Measurements from ENCODE around the gene TGIF1. TPM values are rescaled to one million over a fixed set of nuclear protein-coding genes. Genes with fewer than 3 reads are reported as not detected.

The TGIF1 gene
- polyA plus RNA-seq, 3 donors: 32.2 to 109 (median 39.8) TPM

DNA sequence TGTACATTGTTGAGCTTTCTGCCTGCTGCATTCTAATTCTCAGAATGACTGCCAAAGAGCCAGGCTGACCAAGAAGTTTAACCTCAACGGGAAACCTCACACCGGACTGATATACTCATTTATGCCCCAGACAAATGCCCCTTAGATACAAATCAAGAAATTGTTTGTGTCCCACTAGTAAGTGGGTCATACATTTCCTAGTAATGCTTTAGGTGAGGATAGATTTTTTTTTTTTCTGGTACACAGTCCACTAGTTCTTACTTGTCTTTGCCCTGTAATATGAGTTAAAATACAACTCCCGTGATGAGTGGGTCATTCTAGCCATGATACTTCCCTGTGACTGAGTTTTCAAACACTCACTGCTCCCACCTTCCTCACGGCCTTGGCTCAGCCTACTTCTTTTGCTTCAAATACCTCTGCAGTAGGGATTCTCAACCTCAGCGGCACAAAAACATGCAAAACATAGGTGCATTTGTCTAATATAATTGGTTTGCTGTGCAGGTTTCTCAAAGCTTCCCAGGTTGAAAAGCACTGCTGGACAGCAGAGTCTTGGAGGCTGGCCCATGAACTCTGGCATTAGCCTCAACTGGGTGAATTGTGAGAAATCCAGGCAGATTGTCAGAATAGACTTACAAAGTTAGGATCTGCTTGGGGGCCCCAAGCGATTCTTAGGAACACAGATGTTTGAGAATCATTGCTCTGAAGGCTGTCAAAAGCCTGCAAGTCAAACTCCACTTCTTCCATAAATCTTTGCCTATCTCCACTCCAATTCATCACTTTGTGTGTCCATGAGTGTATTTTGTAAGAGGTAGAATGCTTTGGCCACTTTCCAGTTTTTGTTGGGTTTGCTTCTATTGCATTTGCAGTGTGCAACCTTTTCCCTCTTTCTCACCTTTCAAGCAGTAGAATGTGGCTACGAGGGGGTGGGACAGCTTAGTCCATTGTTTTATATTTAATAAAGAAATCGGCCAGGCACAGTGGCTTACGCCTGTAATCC lies 35.5 kb downstream of the TGIF1 start:
- Histone ChIP-seq H3K4me1 (ENCODE audit: control insufficient read depth in 1 of 2, insufficient read depth in 2 of 2, low read length in 2 of 2) (peaks cover 0 to 4% of the 10 kb centered on the region in 2 donors), H2AFZ (ENCODE audit: insufficient read depth, low read depth, low read length, poor library complexity, severe bottlenecking) (no peak overlapping the region), H3K4me2 (replicated peaks; ENCODE audit: extremely low read depth, low read length, poor library complexity, severe bottlenecking) (no peak overlapping the region), H3K79me2 (ENCODE audit: insufficient read depth, low read length) (no peaks in the 10 kb centered on the region), H3K9ac (ENCODE audit: insufficient read depth, low read length, poor library complexity, severe bottlenecking) (no peak overlapping the region), H3K36me3 (replicated peaks in 1 of 2; ENCODE audit: control insufficient read depth in 1 of 2, insufficient read depth in 2 of 2, low read length in 2 of 2) (no peaks in the 10 kb centered on the region), H3K27me3 (ENCODE audit: control insufficient read depth in 2 of 2, insufficient read depth in 2 of 2, low read length in 2 of 2) (no peaks in the 10 kb centered on the region), H3K27ac (ENCODE audit: low read depth in 1 of 2, low read length in 2 of 2) (no peak overlapping the region), H4K20me1 (ENCODE audit: insufficient read depth, low read length) (no peaks in the 10 kb centered on the region), H3K4me3 (replicated peaks in 1 of 3; ENCODE audit: low read depth in 2 of 3, low read length in 3 of 3) (no peak overlapping the region), H3K9me3 (replicated peaks in 1 of 2; ENCODE audit: control insufficient read depth in 1 of 2, insufficient read depth in 1 of 2, low read length in 2 of 2) (no peaks in the 10 kb centered on the region)
- WGBS (ENCODE audit: insufficient coverage): 91% methylated on average over 3 of the region's 9 CpGs
- Mint-ChIP-seq H3K36me3 (no peaks in the 10 kb centered on the region), H3K27ac (peak overlapping the region in 1 of 7 donors; percentile 45), H3K27me3 (ENCODE audit: low read depth in 3 of 3) (peaks cover 0 to 3% (median 0%) of the 10 kb centered on the region in 3 donors), H3K4me3 (no peak overlapping the region), H3K4me1 (peaks cover 9% of the 10 kb centered on the region), H3K9me3 (no peaks in the 10 kb centered on the region)
- DNase-seq: no peak
- TF ChIP-seq, protein P1, sequence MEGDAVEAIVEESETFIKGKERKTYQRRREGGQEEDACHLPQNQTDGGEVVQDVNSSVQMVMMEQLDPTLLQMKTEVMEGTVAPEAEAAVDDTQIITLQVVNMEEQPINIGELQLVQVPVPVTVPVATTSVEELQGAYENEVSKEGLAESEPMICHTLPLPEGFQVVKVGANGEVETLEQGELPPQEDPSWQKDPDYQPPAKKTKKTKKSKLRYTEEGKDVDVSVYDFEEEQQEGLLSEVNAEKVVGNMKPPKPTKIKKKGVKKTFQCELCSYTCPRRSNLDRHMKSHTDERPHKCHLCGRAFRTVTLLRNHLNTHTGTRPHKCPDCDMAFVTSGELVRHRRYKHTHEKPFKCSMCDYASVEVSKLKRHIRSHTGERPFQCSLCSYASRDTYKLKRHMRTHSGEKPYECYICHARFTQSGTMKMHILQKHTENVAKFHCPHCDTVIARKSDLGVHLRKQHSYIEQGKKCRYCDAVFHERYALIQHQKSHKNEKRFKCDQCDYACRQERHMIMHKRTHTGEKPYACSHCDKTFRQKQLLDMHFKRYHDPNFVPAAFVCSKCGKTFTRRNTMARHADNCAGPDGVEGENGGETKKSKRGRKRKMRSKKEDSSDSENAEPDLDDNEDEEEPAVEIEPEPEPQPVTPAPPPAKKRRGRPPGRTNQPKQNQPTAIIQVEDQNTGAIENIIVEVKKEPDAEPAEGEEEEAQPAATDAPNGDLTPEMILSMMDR (IDR thresholded peaks at IDR 0.05): no peak
- intact Hi-C loops (cut with micrococcal nuclease): loop anchor here in 1 of 2 donors (10.0 kb wide), 1 partner anchor 191 kb away; no protein-coding TSS in a partner anchor

DNA sequence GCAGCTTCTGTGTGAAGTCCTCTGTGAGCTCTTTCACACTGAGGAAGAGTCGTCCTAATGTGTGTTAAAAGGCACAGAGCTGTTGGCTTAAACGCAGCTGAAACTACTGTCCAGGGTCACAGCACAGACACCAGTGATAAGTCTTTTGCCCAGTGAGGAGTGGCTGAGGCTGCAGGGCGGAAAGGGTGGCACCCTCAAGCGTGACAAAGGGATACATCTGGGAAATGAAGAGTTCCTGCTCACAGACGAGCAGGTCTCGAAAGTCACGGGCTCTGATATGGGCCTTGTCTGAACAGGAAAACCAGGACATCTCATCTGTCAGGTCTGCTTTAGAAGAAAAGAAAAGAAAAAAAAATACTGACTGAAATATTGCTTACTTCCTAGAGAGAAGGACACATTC lies 36.5 kb downstream of the TGIF1 start:
- Mint-ChIP-seq H3K27me3 (ENCODE audit: low read depth in 3 of 3) (peaks cover 0 to 5% (median 0%) of the 10 kb centered on the region in 3 donors), H3K36me3 (no peaks in the 10 kb centered on the region), H3K4me3 (no peak overlapping the region), H3K27ac (no peak overlapping the region), H3K4me1 (peaks cover 9% of the 10 kb centered on the region), H3K9me3 (no peaks in the 10 kb centered on the region)
- H2AFZ ChIP-seq (ENCODE audit: insufficient read depth, low read depth, low read length, poor library complexity, severe bottlenecking): peak overlapping the region; percentile 53
- TF ChIP-seq, protein P1 (IDR thresholded peaks at IDR 0.05): no peak
- no peak overlapping the region for H3K27ac ChIP-seq (ENCODE audit: low read depth in 1 of 2, low read length in 2 of 2)
- no peak overlapping the region for H3K4me2 ChIP-seq (replicated peaks; ENCODE audit: extremely low read depth, low read length, poor library complexity, severe bottlenecking)
- no peaks in the 10 kb centered on the region for H3K79me2 ChIP-seq (ENCODE audit: insufficient read depth, low read length)
- H3K36me3 ChIP-seq (replicated peaks in 1 of 2; ENCODE audit: control insufficient read depth in 1 of 2, insufficient read depth in 2 of 2, low read length in 2 of 2): no peaks in the 10 kb centered on the region
- no peak overlapping the region for H3K9ac ChIP-seq (ENCODE audit: insufficient read depth, low read length, poor library complexity, severe bottlenecking)
- H3K4me3 ChIP-seq (replicated peaks in 1 of 3; ENCODE audit: low read depth in 2 of 3, low read length in 3 of 3): no peak overlapping the region
- intact Hi-C loops (cut with micrococcal nuclease): loop anchor here in 1 of 2 donors (10.0 kb wide), 1 partner anchor 192 kb away; no protein-coding TSS in a partner anchor
- no peak for DNase-seq
- no peaks in the 10 kb centered on the region for H3K27me3 ChIP-seq (ENCODE audit: control insufficient read depth in 2 of 2, insufficient read depth in 2 of 2, low read length in 2 of 2)
- H4K20me1 ChIP-seq (ENCODE audit: insufficient read depth, low read length): no peaks in the 10 kb centered on the region
- H3K4me1 ChIP-seq (ENCODE audit: control insufficient read depth in 1 of 2, insufficient read depth in 2 of 2, low read length in 2 of 2): peaks cover 0 to 4% of the 10 kb centered on the region in 2 donors
- H3K9me3 ChIP-seq (replicated peaks in 1 of 2; ENCODE audit: control insufficient read depth in 1 of 2, insufficient read depth in 1 of 2, low read length in 2 of 2): no peaks in the 10 kb centered on the region
- 51% methylated on average over 4 of the region's 7 CpGs for WGBS (ENCODE audit: insufficient coverage)

Data from CD14-positive monocyte (primary cell).